Activated CD8-positive, alpha-beta T cell treated with anti-CD3 and anti-CD28 coated beads for 36 hours (primary cell): Measurements from ENCODE around the gene ZNF507. TPM values are rescaled to one million over a fixed set of nuclear protein-coding genes. Genes with fewer than 3 reads are reported as not detected.

ENCODE experiments used
- ATAC-seq: fragments of 200-7000 bp; cut with Tn5 transposase; one replicate; pipeline ENCODE4 v1.10.0; 2021; ENCODE audit warnings: mild to moderate bottlenecking, moderate library complexity
- CTCF ChIA-PET: fragments of 350-600 bp; sonication (Branson Sonifier 250); formaldehyde crosslinking; loops from one replicate; lab custom pipeline; 2021; ENCODE audit warnings: antibody characterized with exemption; lab: Charles Lee
- POLR2A ChIA-PET: fragments of 350-600 bp; sonication (Branson Sonifier 250); formaldehyde crosslinking; loops from one replicate; lab custom pipeline; 2021; ENCODE audit warnings: antibody characterized with exemption; lab: Charles Lee
- DNase-seq: peaks from one replicate; pipeline ENCODE4 v3.0.0-alpha.2; 2020
- H3K27ac Mint-ChIP-seq: one replicate; pipeline ENCODE4 v1.8.0; 2021; ENCODE audit warnings: mild to moderate bottlenecking, mixed read lengths
- H3K27me3 Mint-ChIP-seq: one replicate; pipeline ENCODE4 v1.8.0; 2021; ENCODE audit warnings: mixed read lengths
- H3K36me3 Mint-ChIP-seq: one replicate; pipeline ENCODE4 v1.8.0; 2021; ENCODE audit warnings: low read depth, mixed read lengths
- H3K4me1 Mint-ChIP-seq: one replicate; pipeline ENCODE4 v1.8.0; 2021; ENCODE audit warnings: low read depth, mixed read lengths
- H3K4me3 Mint-ChIP-seq: one replicate; pipeline ENCODE4 v1.8.0; 2021; ENCODE audit warnings: mild to moderate bottlenecking, moderate library complexity, mixed read lengths
- H3K9me3 Mint-ChIP-seq: one replicate; pipeline ENCODE4 v1.8.0; 2021; ENCODE audit warnings: mixed read lengths
- CTCF ChIP-seq: fragments of 200-600 bp; IDR thresholded peaks from one replicate; pipeline ENCODE4 v1.8.0; 2022; ENCODE audit warnings: antibody characterized with exemption, mild to moderate bottlenecking
- intact Hi-C: fragments of 100-400 bp; cut with micrococcal nuclease; formaldehyde crosslinking; loops from one replicate; pipeline ENCODE4 v1.10.0; 2022
- total RNA-seq, 2 experiments: library from RNA; stranded (reverse); gene quantifications; one replicate each; pipeline ENCODE4 v1.2.3, GENCODE V29; 2021

Gene ZNF507
- total RNA-seq, 2 experiments from 2014 or later, result 24.2 to 25.6 TPM

GRCh38 chr19:32308431-32309077 lies 36.9 kb upstream of the ZNF507 start:
- intact Hi-C loops, result no loop called here
- Mint-ChIP-seq H3K4me3 (no peak overlapping the region), H3K27ac (no peak overlapping the region), H3K4me1 (no peaks in the 10 kb centered on the region), H3K27me3 (peaks cover 25% of the 10 kb centered on the region), H3K36me3 (no peaks in the 10 kb centered on the region), H3K9me3 (peaks cover under 1% of the 10 kb centered on the region)
- no peak for TF ChIP-seq CTCF
- ChIA-PET CTCF (no interaction called here), POLR2A (no interaction called here)
- no peak for DNase-seq
- ATAC-seq, result no peak

DNA sequence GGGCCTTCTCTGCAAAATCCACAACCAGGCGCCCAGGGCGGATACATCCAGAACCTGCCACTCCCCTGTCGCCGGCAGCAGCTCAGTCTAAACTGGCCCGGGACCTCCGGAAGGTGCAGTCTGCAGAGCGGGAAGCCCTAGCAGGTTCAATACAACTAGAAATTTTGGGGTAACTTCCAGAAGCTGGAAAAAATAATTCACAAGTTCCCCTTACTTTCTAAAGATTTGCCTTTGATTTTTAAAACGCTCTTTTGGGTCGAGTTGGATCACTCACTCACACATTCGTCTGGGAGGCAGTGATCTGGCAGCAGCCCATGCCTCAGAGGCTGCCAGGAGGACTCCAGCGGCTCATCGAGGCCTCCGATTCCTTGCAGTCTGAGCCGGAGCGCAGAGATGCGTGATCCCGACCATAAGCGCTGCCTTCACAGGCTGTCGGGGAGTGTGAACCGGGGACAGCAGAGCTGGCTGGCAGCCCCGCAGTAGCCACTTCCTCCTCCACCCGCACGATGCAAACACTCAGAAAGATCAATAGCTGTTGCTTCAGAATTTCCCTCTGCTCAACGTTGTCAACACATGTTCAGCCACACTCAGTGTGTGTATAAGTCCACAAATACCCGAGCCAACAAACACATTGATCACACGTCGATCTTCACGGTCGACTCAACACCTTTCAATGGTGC lies 35.6 kb upstream of the ZNF507 start:
- CTCF ChIA-PET, result no interaction called here
- Mint-ChIP-seq H3K27ac (no peak overlapping the region), H3K36me3 (no peaks in the 10 kb centered on the region), H3K9me3 (no peaks in the 10 kb centered on the region), H3K4me1 (no peaks in the 10 kb centered on the region), H3K27me3 (peaks cover 20% of the 10 kb centered on the region), H3K4me3 (no peak overlapping the region)
- DNase-seq (no peak), ATAC-seq (no peak)
- POLR2A ChIA-PET, result no interaction called here
- TF ChIP-seq CTCF, result no peak
- intact Hi-C loops, result no loop called here

GRCh38 chr19:32311371-32311770 lies 34.0 kb upstream of the ZNF507 start:
- CTCF ChIA-PET, result interaction anchor here (0.6 kb wide), 1 partner anchor 494 kb away, joined by 3 read pairs; no protein-coding TSS in a partner anchor
- Mint-ChIP-seq H3K27ac (no peak overlapping the region), H3K4me3 (no peak overlapping the region), H3K36me3 (no peaks in the 10 kb centered on the region), H3K4me1 (no peaks in the 10 kb centered on the region), H3K9me3 (no peaks in the 10 kb centered on the region), H3K27me3 (peaks cover 20% of the 10 kb centered on the region)
- intact Hi-C loops, result no loop called here
- no peak for TF ChIP-seq CTCF
- POLR2A ChIA-PET, result no interaction called here
- ATAC-seq (no peak), DNase-seq (no peak)

DNA sequence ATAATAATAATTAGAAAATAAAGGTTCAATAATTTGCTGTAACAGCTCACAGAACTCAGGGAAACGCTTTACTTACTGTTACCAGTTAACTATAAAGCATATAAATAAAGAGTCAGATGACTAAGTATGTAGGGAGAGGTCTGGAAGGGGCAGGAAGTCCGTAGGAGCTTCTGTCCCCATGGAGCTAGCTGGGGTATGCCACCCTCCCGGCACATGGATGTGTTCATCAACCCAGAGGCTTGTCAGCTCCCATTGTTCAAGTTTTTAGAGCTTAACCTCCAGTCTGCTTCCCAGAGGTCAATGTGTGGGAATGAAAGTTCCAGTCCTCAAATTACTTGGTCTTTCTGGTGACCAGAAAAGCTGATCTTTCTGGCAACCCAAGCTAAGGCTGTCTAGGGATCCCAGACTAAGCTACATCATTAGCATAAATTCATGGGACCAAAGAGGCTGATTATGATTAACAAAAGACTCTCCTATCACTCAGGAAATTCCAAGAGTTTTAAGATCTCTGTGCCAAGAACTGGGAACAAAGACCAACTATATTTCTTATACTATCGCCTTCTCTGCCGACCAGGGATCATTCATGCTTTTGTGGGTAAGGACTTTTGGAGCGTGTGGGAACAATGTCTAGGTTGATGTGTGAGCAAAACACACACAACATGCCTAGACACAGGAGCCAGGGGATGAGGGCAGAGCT lies 31.7 kb upstream of the ZNF507 start:
- intact Hi-C loops, result no loop called here
- ChIA-PET POLR2A (no interaction called here), CTCF (no interaction called here)
- no peak for TF ChIP-seq CTCF
- peaks cover 7% of the 10 kb centered on the region for H3K27me3 Mint-ChIP-seq
- H3K27ac Mint-ChIP-seq, result no peak overlapping the region
- H3K36me3 Mint-ChIP-seq, result no peaks in the 10 kb centered on the region
- no peak overlapping the region for H3K4me3 Mint-ChIP-seq
- no peaks in the 10 kb centered on the region for H3K9me3 Mint-ChIP-seq
- no peaks in the 10 kb centered on the region for H3K4me1 Mint-ChIP-seq
- ATAC-seq, result no peak
- DNase-seq, result no peak

- TF ChIP-seq CTCF, result no peak
- ChIA-PET POLR2A (no interaction called here), CTCF (no interaction called here)
- DNase-seq, result no peak
- no peaks in the 10 kb centered on the region for H3K9me3 Mint-ChIP-seq
- no peaks in the 10 kb centered on the region for H3K4me1 Mint-ChIP-seq
- no peak overlapping the region for H3K4me3 Mint-ChIP-seq
- ATAC-seq, result no peak
- H3K27ac Mint-ChIP-seq, result no peak overlapping the region
- intact Hi-C loops, result no loop called here
- H3K36me3 Mint-ChIP-seq, result no peaks in the 10 kb centered on the region
- peaks cover 6% of the 10 kb centered on the region for H3K27me3 Mint-ChIP-seq
Observed at GRCh38 chr19:32316034-32316433, 29.4 kb upstream of the ZNF507 start.
